HepG2 (cell line): ENCODE results near the gene ALDH2. TPM values are rescaled to one million over a fixed set of nuclear protein-coding genes. Genes with fewer than 3 reads are reported as not detected.

Experiments
- ATAC-seq: fragments of 200-7000 bp; cut with Tn5 transposase; 3 replicates; pipeline ENCODE4 v1.9.1; 2020; ENCODE audit warnings: mild to moderate bottlenecking, moderate library complexity
- BruUV-seq: library from RNA; stranded (reverse); fragments of 400-500 nt; replicated peaks from 2 replicates; lab custom pipeline; 2021; lab: Mats Ljungman, UMichigan
- CTCF ChIA-PET: fragments of 300-600 bp; formaldehyde crosslinking; extraction: SDS; loops from one replicate; lab custom pipeline; 2021; ENCODE audit warnings: low total read pairs, inconsistent platforms, low intra/inter-chr PET ratio; lab: Yijun Ruan, JAX
- POLR2A ChIA-PET: fragments of 350-600 bp; sonication (Branson Sonifier 250); formaldehyde crosslinking; loops from one replicate; lab custom pipeline; 2020; ENCODE audit warnings: antibody characterized with exemption, inconsistent platforms; lab: Yijun Ruan, JAX
- DNase-seq: peaks from one replicate; pipeline ENCODE4 v3.0.0-alpha.2; 2015; ENCODE audit warnings: low spot score
- FAIRE-seq: peaks from 3 replicates; lab custom pipeline; 2011; peaks lifted over from hg19 to GRCh38; lab: Jason Lieb, UNC
- H2AFZ ChIP-seq: one replicate; pipeline ENCODE4 v1.6.1; 2011; ENCODE audit warnings: low read length, inconsistent platforms
- H3K27ac ChIP-seq: fragments of 300-600 bp; 3 replicates; pipeline ENCODE4 v1.8.0; 2011; ENCODE audit warnings: mixed run types, mild to moderate bottlenecking, mixed read lengths, low read length, inconsistent platforms; ENCODE audit not compliant: insufficient read depth; ENCODE audit errors: extremely low read length
- H3K27me3 ChIP-seq, 2 experiments: fragments of 200-600 bp in 1 of 2; 2 replicates in 1 of 2; 3 replicates in 1 of 2; pipeline versions ENCODE4 v1.6.0 to v1.8.0; 2011; ENCODE audit warnings: low read length in 2 of 2, mild to moderate bottlenecking in 2 of 2, moderate library complexity in 2 of 2, inconsistent platforms in 1 of 2; ENCODE audit not compliant: insufficient read depth in 2 of 2, control insufficient read depth in 1 of 2
- H3K36me3 ChIP-seq, 2 experiments: fragments of 200-600 bp in 1 of 2; replicated peaks in 1 of 2; 2 replicates in 1 of 2; 3 replicates in 1 of 2; pipeline versions ENCODE4 v1.5.1 to v1.8.0; 2011; ENCODE audit warnings: low read length in 2 of 2, inconsistent platforms in 1 of 2; ENCODE audit not compliant: insufficient read depth in 2 of 2, control insufficient read depth in 1 of 2
- H3K4me1 ChIP-seq: 2 replicates; pipeline ENCODE4 v1.5.1; 2012; ENCODE audit warnings: low read length, inconsistent platforms; ENCODE audit not compliant: insufficient read depth
- H3K4me2 ChIP-seq: 2 replicates; pipeline ENCODE4 v1.6.0; 2011; ENCODE audit warnings: low read depth, low read length, inconsistent platforms
- H3K4me3 ChIP-seq, 3 experiments: fragments of 200-600 bp in 1 of 3; sonication (generic), shearing (Covaris generic) in 1 of 3; replicated peaks in 1 of 3; 2 replicates each; pipeline ENCODE4 v1.5.1; 2011 to 2016; ENCODE audit warnings: low read length in 3 of 3, inconsistent platforms in 2 of 3, low read depth in 2 of 3, mild to moderate bottlenecking in 2 of 3, control low read depth in 1 of 3, mixed read lengths in 1 of 3; ENCODE audit not compliant: insufficient read depth in 1 of 3
- H3K79me2 ChIP-seq: one replicate; pipeline ENCODE4 v1.6.1; 2011; ENCODE audit warnings: low read length, inconsistent platforms; ENCODE audit not compliant: insufficient read depth
- H3K9ac ChIP-seq: 2 replicates; pipeline ENCODE4 v1.6.0; 2011; ENCODE audit warnings: mild to moderate bottlenecking, low read depth, low read length, inconsistent platforms; ENCODE audit not compliant: insufficient read depth
- H3K9me3 ChIP-seq: 2 replicates; pipeline ENCODE4 v1.5.1; 2012; ENCODE audit warnings: mild to moderate bottlenecking, low read length
- H4K20me1 ChIP-seq: 2 replicates; pipeline ENCODE4 v1.6.0; 2011; ENCODE audit warnings: inconsistent platforms, mild to moderate bottlenecking, low read length, moderate library complexity; ENCODE audit not compliant: insufficient read depth
- BCLAF1 ChIP-seq: fragments of 450-650 bp; IDR thresholded peaks from 2 replicates; pipeline ENCODE4 v1.6.1; 2017; ENCODE audit warnings: mild to moderate bottlenecking
- CENPX ChIP-seq: sonication (generic); formaldehyde crosslinking; IDR thresholded peaks from 2 replicates; pipeline ENCODE4 v1.9.0; 2021; ENCODE audit warnings: mild to moderate bottlenecking, missing genetic modification reagents, moderate library complexity
- CHD4 ChIP-seq: fragments of 200-600 bp; sonication (generic); IDR thresholded peaks from 2 replicates; pipeline ENCODE4 v1.7.0; 2017; ENCODE audit warnings: mild to moderate bottlenecking, low read length, borderline replicate concordance
- DPF2 ChIP-seq: sonication (generic); formaldehyde crosslinking; IDR thresholded peaks from 2 replicates; pipeline ENCODE4 v1.4.0; 2020; ENCODE audit warnings: mild to moderate bottlenecking, low read depth, missing genetic modification reagents, borderline replicate concordance
- HNF4G ChIP-seq, 2 experiments: sonication (generic) in 1 of 2; formaldehyde crosslinking in 1 of 2; IDR thresholded peaks; 2 replicates each; pipeline versions ENCODE4 v1.4.0 to v1.6.1; 2011 to 2020; ENCODE audit warnings: borderline replicate concordance in 2 of 2, low read depth in 2 of 2, mild to moderate bottlenecking in 2 of 2, low read length in 1 of 2, missing genetic modification reagents in 1 of 2, moderate library complexity in 1 of 2
- JDP2 ChIP-seq: sonication (generic); formaldehyde crosslinking; IDR thresholded peaks from 2 replicates; pipeline ENCODE4 v1.8.1; 2022; ENCODE audit warnings: missing genetic modification reagents, borderline replicate concordance
- NR2F1 ChIP-seq, 2 experiments: fragments of 450-650 bp in 1 of 2; formaldehyde crosslinking in 1 of 2; IDR thresholded peaks; 2 replicates each; pipeline versions ENCODE4 v1.5.0 to v1.6.1; 2016 to 2020; ENCODE audit warnings: mild to moderate bottlenecking in 1 of 2, missing compliant biosample characterization in 1 of 2, missing genetic modification reagents in 1 of 2, moderate library complexity in 1 of 2
- SKI ChIP-seq: fragments of 450-650 bp; IDR thresholded peaks from one replicate; pipeline ENCODE4 v1.6.1; 2018; ENCODE audit warnings: mild to moderate bottlenecking; ENCODE audit not compliant: partially characterized antibody
- ZBTB33 ChIP-seq: sonication (generic); formaldehyde crosslinking; IDR thresholded peaks from 2 replicates; pipeline ENCODE4 v1.4.0; 2020; ENCODE audit warnings: missing genetic modification reagents
- ZFP90 ChIP-seq: sonication (generic); formaldehyde crosslinking; IDR thresholded peaks from 2 replicates; pipeline ENCODE4 v1.8.0; 2022; ENCODE audit warnings: missing genetic modification reagents, mild to moderate bottlenecking, inconsistent platforms, borderline replicate concordance
- ZNF256 ChIP-seq: sonication (generic); formaldehyde crosslinking; conservative IDR thresholded peaks from 2 replicates; pipeline ENCODE4 v1.4.0; 2020; ENCODE audit warnings: missing genetic modification reagents
- ZNF331 ChIP-seq: sonication (generic); formaldehyde crosslinking; IDR thresholded peaks from 2 replicates; pipeline ENCODE4 v1.4.0; 2020; ENCODE audit warnings: missing genetic modification reagents
- WGBS: methylation state at CpG from one replicate; pipeline ENCODE4 v1.1.6; 2017; ENCODE audit warnings: low lambda C conversion rate; 5-methylcytosine and 5-hydroxymethylcytosine counted together
- in situ Hi-C: cut with HindIII; loops from 2 replicates; pipeline ENCODE4 v1.10.0; 2017; ENCODE audit warnings: low pct_unique_long_range_greater_than_20kb; ENCODE audit not compliant: extremely low pct_ligation_motif_present
- intact Hi-C: fragments of 100-400 bp; cut with micrococcal nuclease; formaldehyde crosslinking; loops from one replicate; pipeline ENCODE4 v1.10.0; 2022; ENCODE audit not compliant: unreplicated experiment
- polyA plus RNA-seq, 8 experiments: library from polyadenylated mRNA; depleted of rRNA in 3 of 8; stranded (reverse) in 7 of 8; unstranded in 1 of 8; fragments of >200 nt; fragmentation: Illumina TruSeq in 4 of 8; extraction: Trizol in 4 of 8; gene quantifications; 2 replicates each; pipeline versions ENCODE4 v1.2.1 to v1.2.3, GENCODE V29; 2011 to 2016; ENCODE audit warnings: low read depth in 4 of 8, missing spikeins in 1 of 8, mixed read lengths in 1 of 8; ENCODE audit not compliant: insufficient read depth in 1 of 8
- total RNA-seq, 5 experiments: library from RNA; depleted of rRNA; stranded (reverse); fragments of >200 nt; fragmentation: Illumina TruSeq; extraction: Trizol; gene quantifications; 2 replicates each; pipeline ENCODE4 v1.2.3, GENCODE V29; 2016; ENCODE audit warnings: low read depth in 1 of 5

ALDH2 gene
- total and polyA plus RNA-seq, 2 of the 13 experiments (the other 11 are each of a cell fraction or from before 2014, with no cell fraction given) = 78.8 to 103 TPM

- TF ChIP-seq ZFP90 (CRISPR knock-in tag) = no peak
- no peak for TF ChIP-seq CENPX (CRISPR knock-in tag)
- TF ChIP-seq ZNF256 (CRISPR knock-in tag) = no peak
- no peak for TF ChIP-seq NR2F1 (CRISPR knock-in tag; IDR thresholded peaks at IDR 0.05)
- no peak for TF ChIP-seq CHD4
- TF ChIP-seq HNF4G (IDR thresholded peaks at IDR 0.05; ENCODE audit: borderline replicate concordance, low read depth, low read length) = no peak
- no peak for TF ChIP-seq HNF4G (CRISPR knock-in tag; IDR thresholded peaks at IDR 0.05; ENCODE audit: borderline replicate concordance, low read depth)
- TF ChIP-seq DPF2 (CRISPR knock-in tag) = no peak
- TF ChIP-seq ZBTB33 (CRISPR knock-in tag) = no peak
- no peak for TF ChIP-seq ZNF331 (CRISPR knock-in tag)
- TF ChIP-seq JDP2 = no peak
- TF ChIP-seq SKI = no peak
- TF ChIP-seq BCLAF1 = no peak
- no TSS peak for BruUV-seq
- Histone ChIP-seq H3K4me1 (peaks cover 39% of the 10 kb centered on the region), H3K27me3 (no peaks in the 10 kb centered on the region), H3K36me3 (peaks cover 17 to 51% of the 10 kb centered on the region in 2 experiments; a peak in 4 of 5 replicates), H3K9ac (no peak overlapping the region), H3K79me2 (peaks cover 12% of the 10 kb centered on the region), H4K20me1 (peaks cover 2% of the 10 kb centered on the region; the same call in 1 of the 2 replicates), H3K4me2 (no peak overlapping the region), H2AFZ (no peak overlapping the region), H3K9me3 (no peaks in the 10 kb centered on the region), H3K27ac (no peak overlapping the region), H3K4me3 (no peak overlapping the region)
- intact Hi-C loops (no loop called here), in situ Hi-C loops (no loop called here)
- ATAC-seq = no peak
- WGBS = 98% methylated on average over 6 of the region's 17 CpGs
- CTCF ChIA-PET = no interaction called here
- POLR2A ChIA-PET = interaction anchor here (3.3 kb wide), 1 partner anchor 16 kb away, joined by 11 read pairs; the partner anchor contains the start of gene ALDH2
- no peak for DNase-seq
- FAIRE-seq = no peak
Observed at GRCh38 chr12:111783046-111783445, 16.3 kb downstream of the ALDH2 start.
